ENCODE measurements around the gene NDUFA13.

- TF ChIP-seq, protein P1, sequence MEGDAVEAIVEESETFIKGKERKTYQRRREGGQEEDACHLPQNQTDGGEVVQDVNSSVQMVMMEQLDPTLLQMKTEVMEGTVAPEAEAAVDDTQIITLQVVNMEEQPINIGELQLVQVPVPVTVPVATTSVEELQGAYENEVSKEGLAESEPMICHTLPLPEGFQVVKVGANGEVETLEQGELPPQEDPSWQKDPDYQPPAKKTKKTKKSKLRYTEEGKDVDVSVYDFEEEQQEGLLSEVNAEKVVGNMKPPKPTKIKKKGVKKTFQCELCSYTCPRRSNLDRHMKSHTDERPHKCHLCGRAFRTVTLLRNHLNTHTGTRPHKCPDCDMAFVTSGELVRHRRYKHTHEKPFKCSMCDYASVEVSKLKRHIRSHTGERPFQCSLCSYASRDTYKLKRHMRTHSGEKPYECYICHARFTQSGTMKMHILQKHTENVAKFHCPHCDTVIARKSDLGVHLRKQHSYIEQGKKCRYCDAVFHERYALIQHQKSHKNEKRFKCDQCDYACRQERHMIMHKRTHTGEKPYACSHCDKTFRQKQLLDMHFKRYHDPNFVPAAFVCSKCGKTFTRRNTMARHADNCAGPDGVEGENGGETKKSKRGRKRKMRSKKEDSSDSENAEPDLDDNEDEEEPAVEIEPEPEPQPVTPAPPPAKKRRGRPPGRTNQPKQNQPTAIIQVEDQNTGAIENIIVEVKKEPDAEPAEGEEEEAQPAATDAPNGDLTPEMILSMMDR (IDR thresholded peaks at IDR 0.05; ENCODE audit: low read length), result no peak
- TF ChIP-seq EZH2 (IDR thresholded peaks at IDR 0.05; ENCODE audit: borderline replicate concordance, low read length), result no peak
Measured at GRCh38 chr19:19471682-19472081, 44.3 kb upstream of the NDUFA13 start.
